Stimulated activated CD8-positive, alpha-beta memory T cell treated with anti-CD3 and anti-CD28 coated beads, Interleukin-4, amount 100 ng/mL, for 1 hour (primary cell): ENCODE results near the gene TAF8.
"Not testable (repeated sequence)": the region's sequence is repeated elsewhere in the genome, so short reads cannot be mapped to it uniquely, and the experiment has no call there.

Source experiments
- DNase-seq, 2 donors: peaks; one replicate each; pipeline ENCODE4 v3.0.0-alpha.2; 2020; ENCODE audit warnings: low read depth in 2 of 2, low spot score in 1 of 2

The TAF8 gene, protein sequence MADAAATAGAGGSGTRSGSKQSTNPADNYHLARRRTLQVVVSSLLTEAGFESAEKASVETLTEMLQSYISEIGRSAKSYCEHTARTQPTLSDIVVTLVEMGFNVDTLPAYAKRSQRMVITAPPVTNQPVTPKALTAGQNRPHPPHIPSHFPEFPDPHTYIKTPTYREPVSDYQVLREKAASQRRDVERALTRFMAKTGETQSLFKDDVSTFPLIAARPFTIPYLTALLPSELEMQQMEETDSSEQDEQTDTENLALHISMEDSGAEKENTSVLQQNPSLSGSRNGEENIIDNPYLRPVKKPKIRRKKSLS

DNA sequence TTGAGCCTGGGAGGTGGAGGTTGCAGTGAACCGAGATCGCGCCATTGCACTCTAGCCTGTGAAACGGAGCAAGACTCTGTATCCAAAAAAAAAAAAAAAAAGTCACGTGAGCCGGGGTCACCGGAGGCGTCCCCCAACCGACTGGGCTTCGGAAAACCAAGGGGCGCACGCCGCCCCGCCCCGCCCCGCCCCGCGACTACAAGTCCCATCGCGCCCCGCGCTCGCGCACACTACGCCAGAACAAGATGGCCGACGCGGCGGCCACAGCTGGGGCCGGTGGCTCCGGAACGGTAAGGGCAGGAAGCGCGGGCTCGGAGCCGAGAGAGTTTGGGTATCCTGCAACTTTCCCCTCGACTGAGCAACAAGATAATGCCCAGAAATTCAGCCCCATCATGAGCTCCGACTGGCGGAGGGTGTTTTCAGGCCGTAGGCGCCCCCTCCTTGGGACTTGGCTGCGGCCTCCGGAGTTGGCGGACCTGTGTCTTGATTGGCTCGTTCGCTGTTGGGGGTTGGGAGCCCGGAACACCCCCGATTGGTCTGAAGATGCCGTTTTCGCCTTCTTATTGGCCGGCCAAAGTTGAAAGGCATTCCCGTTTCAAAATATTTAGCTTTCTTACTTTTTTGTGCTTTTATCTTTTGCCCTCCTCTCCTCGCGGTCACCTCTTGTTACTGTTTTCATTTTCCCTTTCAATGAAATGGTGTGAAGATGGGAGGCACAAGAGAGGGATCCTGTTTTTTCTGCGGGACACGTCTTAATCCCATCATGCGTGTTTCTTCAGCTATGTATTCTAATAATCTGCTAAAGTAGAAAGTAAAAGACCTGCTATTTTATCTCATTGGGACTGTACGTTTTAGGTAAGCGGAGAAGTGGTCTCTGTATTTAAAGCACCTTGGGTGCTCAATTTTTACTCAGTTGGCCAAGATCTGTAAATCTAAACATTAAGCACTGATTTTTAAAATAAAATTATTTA, at the start of gene TAF8:
TAF8 (plus strand) TSS at position 228 of the 971 bp plus-strand sequence; CDS start at position 246, 18 bp downstream.
- peak; percentile 78 to 81 for DNase-seq

DNA sequence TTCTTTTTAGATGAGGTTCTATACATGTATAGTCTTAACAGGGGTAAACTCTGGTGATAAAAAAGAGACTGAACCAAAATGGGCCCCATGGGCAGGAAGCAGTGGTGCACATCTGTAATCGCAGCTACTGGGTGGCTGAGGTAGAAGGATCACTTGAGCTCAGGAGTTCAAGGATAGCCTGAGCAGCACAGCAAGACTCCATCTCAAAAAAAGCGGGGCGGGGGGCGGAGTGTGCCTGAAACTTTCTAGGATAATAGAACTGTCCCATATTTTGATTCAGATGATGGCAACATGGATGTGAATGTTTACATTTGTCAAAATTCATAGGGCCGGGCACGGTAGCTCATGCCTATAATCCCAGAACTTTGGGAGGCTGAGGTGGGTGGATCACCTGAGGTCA, 48.8 kb upstream of the TAF8 start:
- DNase-seq, result no peak

DNA sequence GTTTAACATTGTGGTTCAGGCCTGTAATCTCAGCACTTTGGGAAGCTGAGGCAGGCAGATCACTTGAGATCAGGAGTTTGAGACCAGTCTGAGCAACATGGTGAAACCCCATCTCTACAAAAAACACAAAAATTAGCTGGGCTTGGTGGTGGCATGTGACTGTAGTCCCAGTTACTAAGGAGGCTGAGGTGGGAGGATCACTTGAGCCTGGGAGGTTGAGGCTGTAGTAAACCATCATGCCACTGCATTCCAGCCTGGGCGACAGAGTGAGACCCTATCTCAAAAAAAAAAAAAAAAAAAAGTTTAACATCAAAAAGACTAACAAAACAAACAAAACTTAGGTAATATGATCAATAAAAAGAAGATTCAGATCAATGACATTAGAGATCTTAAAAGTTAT, 46.7 kb upstream of the TAF8 start:
- DNase-seq, result not testable (repeated sequence)

GRCh38 chr6:42007286-42008137, 42.8 kb upstream of the TAF8 start:
- no peak for DNase-seq

- DNase-seq, result not testable (repeated sequence)
These were observed 42.2 kb upstream of the TAF8 start for GRCh38 chr6:42008138-42008528.

GRCh38 chr6:42009844-42010184, 40.5 kb upstream of the TAF8 start:
- DNase-seq, result no peak

DNA sequence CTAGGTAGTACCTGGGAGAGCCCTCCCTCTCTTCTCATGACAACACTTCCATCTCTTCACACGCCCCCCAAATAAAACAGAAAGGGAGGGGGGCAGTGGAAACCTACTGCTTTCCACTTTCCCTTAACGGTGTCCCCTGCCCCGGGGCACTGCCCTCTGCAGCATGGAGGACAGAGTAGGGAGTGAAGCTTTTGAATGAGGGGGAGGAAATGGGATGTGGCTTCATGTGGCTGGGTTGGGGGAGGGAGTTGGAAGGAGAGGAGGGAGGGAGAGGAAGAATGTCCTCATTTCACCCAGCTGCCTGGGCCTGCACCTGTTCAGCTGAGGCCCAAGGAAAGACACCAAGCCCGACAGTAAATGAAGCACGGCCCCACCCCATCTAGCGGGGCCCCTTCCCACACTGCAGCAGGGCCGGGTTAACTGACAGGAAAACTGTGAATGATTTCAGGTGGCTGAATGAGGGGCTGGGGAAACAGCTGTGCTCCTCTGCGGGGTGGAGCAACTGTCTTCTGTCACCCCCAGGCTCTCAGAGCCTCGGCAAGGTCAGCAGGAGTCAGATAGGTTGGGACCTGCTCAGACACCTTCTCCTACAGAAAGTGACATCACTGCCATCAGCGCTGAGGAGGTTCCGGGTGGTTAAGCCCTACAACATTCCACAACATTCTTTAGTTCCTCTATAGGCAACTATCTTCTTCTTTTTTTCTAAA, 40.0 kb upstream of the TAF8 start:
- DNase-seq, result no peak

- no peak for DNase-seq
These were observed 39.4 kb upstream of the TAF8 start for GRCh38 chr6:42010909-42011308.

GRCh38 chr6:42012501-42013133, 37.7 kb upstream of the TAF8 start:
- no peak for DNase-seq

- DNase-seq, result no peak
These were observed 37.2 kb upstream of the TAF8 start for GRCh38 chr6:42013134-42013516.

DNA sequence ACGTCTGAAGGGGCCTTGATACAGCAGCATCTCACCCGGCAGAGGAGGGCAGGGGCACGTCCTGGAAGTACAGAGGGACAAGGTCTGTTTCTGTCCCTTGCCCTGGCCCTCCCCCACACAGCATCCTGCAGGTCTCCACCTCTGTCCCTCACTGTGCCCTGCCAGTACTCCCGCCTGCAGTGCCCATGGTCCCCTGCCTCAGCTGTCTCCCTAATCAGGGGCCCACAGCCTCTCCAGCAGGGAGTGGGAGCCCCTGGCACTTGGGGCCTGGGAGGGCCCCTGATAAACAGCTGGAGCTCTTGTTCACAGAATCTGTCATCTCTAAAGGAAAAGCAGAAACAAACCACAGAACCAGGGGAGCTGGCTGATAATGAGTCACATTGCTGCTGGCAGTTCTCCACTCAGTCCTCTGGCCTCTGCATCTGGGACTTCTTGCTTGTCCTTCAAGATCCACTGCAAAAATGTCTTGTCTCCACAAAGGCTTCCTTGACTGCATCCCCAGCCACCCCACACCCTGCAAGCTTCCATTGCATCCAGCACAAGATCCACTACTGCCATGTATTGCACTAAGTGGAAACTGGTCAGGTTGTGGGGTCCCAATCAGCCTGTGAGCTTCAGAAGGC, 33.2 kb upstream of the TAF8 start:
- DNase-seq, result no peak

GRCh38 chr6:42020967-42021366, 29.4 kb upstream of the TAF8 start:
- no peak for DNase-seq

DNA sequence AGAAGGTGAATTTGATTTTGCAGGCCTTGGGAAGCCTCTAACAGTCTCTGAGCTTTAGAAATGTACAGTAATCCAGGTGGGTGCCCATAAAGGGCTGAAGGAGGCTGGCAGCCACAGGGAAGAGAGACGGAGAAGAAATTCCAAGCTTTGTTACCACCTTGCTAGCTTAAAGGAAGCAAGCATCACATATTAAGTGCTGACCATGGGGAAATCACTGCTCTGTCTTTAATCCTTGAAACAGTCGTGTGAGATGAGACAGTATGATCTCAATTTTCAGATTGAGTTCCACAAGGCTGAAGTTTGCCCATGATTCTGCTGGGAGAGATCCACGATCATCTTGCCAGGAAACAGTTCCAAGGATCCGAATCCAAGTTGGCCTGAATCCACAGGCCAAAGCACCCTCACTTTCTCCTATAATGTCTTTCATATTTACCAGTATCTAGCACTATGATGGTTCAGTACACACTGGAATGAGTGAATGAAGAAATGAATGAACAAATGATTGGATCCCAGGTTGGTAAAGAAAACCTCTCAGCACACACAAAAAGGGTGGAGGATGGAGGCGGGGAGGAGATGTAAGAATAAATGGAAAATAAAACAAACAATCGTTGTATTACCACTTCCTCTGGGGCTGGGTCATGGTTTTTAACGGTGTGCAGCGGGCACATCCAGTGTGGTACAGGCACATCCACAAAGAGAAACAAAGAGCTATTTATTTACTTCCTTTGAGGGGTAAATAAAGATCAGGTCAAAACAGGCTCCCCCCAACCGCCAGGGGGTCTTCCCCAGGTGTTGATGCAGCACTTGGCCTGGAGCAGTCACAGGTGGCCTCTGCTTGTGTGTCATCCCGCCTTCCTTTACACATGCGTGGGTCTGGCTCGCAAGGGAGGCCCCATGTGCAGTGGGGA, 28.2 kb upstream of the TAF8 start:
- DNase-seq, result peak in 1 of 2 donors; percentile 31

GRCh38 chr6:42022755-42023384, 27.5 kb upstream of the TAF8 start:
- DNase-seq, result no peak

DNA sequence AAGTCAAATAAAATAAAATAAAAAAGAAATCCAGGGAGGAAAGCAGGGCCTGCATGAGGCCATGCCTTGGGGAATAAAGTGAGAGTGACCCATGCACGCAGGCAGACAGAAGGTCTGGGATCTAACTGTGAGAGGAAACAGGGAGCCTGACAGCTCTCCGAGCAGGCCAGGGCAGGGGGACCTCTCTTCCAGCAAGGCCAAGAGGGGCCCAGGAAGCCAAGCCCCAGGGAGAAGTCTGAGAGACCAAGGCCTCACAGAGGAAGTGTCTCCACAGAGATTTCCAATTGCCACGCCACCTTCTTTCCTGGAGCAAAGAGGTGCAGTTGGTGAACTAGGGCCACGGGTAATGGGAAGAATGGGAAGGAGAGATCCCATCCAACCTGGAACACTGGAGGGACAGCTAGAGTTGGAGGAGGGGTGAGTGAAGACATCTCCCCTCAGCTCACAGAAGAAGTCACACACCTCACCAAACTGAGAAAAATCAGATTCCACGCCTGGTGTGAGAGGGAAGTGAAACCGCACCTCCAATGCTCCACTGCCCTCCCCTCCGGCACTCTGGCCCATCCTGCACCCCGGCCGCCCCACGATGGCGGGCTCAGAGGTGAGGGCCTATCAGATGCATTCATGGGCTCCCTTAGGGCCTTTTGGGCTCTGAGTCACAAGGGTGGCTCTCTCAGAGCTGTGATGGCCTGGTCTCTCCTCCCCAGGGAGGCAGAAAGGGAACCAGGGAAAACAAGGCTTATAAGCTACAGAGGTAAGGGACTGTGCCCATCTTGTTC, 25.1 kb upstream of the TAF8 start:
- DNase-seq, result no peak

DNA sequence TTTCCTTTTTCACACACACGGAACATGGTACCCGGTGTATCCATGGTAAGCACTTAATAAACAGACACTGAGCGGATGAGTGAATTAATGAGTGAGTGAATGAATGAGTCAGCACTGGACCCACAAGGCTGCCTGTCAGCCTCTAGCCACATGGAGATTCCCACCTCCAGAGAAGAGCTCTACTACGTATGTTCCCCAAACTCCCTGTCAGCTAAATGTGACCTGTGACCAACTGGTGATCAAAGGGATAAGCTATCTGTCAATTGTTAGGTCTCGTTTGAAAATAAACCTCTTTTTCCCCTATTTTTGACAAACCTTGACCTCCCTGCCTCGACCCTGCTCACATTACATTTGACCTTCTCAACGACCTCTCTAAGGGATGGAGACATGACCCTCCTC, 24.5 kb upstream of the TAF8 start:
- no peak for DNase-seq

- DNase-seq, result no peak
These were observed 23.8 kb upstream of the TAF8 start for GRCh38 chr6:42026540-42026939.
